HUES6 (cell line): ENCODE measurements around the gene CSNK1A1.
"Not testable (repeated sequence)": the region's sequence is repeated elsewhere in the genome, so short reads cannot be mapped to it uniquely, and the experiment has no call there.

Experiments used
- H3K27ac ChIP-seq: 2 replicates; pipeline ENCODE4 v1.7.0; 2013; ENCODE audit warnings: low read depth, mild to moderate bottlenecking, low read length, inconsistent platforms
- H3K27me3 ChIP-seq: 2 replicates; pipeline ENCODE4 v1.6.1; 2013; ENCODE audit warnings: low read length; ENCODE audit not compliant: control insufficient read depth, insufficient read depth
- H3K36me3 ChIP-seq: 2 replicates; pipeline ENCODE4 v1.6.1; 2013; ENCODE audit warnings: low read length; ENCODE audit not compliant: control insufficient read depth, insufficient read depth
- H3K4me1 ChIP-seq: 2 replicates; pipeline ENCODE4 v1.6.1; 2013; ENCODE audit warnings: low read length; ENCODE audit not compliant: control insufficient read depth, insufficient read depth
- H3K4me3 ChIP-seq: 2 replicates; pipeline ENCODE4 v1.5.1; 2013; ENCODE audit warnings: low read depth, low read length
- H3K9ac ChIP-seq: one replicate; pipeline ENCODE4 v1.6.1; 2013; ENCODE audit warnings: mild to moderate bottlenecking, low read length
- H3K9me3 ChIP-seq: 2 replicates; pipeline ENCODE4 v1.6.1; 2013; ENCODE audit warnings: low read depth, low read length; ENCODE audit not compliant: control insufficient read depth, insufficient read depth

Gene CSNK1A1

GRCh38 chr5:149528281-149529060 is 22.8 kb downstream of the CSNK1A1 start:
- H3K36me3 ChIP-seq, result peaks cover 35% of the 10 kb centered on the region
- H3K27me3 ChIP-seq, result no peaks in the 10 kb centered on the region
- no peak overlapping the region for H3K9ac ChIP-seq
- no peaks in the 10 kb centered on the region for H3K9me3 ChIP-seq
- H3K4me1 ChIP-seq, result peaks cover 40% of the 10 kb centered on the region
- H3K4me3 ChIP-seq, result no peak overlapping the region
- no peak overlapping the region for H3K27ac ChIP-seq

DNA sequence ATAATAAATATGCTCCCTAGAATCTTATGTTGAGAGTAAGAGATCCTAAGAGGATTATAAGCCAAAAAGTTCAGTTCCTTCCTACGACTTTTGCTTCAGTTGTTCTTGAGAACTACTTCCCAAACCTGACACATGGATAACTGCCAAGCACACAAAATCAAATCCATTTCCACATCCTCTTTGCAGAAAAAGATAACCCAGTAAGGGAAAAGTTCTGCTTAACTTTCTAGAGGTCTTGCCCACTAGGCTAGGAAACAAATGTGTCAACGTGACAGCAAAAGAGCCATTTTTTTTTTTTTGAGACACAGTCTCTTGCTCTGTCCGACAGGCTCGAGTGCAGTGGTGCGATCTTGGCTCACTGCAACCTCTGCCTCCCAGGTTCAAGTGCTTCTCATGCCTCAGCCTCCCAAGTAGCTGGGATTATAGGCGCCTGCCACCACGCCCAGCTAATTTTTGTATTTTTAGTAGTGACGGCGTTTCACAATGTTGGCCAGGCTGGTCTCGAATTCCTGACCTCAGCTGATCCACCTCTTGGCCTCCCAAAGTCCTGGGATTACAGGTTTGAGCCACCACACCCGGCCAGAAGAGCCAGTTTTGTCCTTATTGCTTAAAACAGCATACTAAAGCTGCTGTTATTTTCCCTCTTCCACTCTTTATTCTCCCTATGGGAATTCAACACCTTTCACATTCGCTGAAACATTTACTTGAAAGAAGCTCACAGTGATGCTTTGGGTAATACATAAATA is 24.2 kb downstream of the CSNK1A1 start:
- no peak overlapping the region for H3K9ac ChIP-seq
- H3K4me3 ChIP-seq, result no peak overlapping the region
- H3K9me3 ChIP-seq, result no peaks in the 10 kb centered on the region
- H3K27me3 ChIP-seq, result no peaks in the 10 kb centered on the region
- H3K36me3 ChIP-seq, result peaks cover 37% of the 10 kb centered on the region
- H3K4me1 ChIP-seq, result peaks cover 34% of the 10 kb centered on the region
- H3K27ac ChIP-seq, result no peak overlapping the region

- Histone ChIP-seq H3K36me3 (peaks cover 59% of the 10 kb centered on the region), H3K9ac (no peak overlapping the region), H3K4me1 (peaks cover 34% of the 10 kb centered on the region), H3K9me3 (no peaks in the 10 kb centered on the region), H3K27ac (no peak overlapping the region), H3K4me3 (no peak overlapping the region), H3K27me3 (no peaks in the 10 kb centered on the region)
Observed at GRCh38 chr5:149521739-149522685, 29.2 kb downstream of the CSNK1A1 start.

DNA sequence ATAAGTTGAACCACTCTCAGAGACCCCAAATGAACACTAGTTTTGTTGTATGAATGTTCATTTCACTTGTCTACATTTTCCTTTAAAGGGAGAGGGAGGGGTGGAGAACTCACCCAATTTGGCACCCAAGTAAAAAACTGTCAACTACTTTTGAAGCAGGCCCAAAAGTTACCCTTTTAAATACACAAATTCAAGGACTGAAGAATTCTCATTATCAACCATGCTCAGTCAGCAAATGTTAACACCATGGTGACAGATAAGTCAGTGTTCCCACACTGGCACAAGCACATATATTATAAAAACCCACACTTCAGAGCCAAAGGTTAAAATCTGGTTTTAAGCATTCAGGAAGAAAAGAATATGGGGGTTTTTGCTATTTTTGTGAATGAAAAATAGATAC is 31.6 kb downstream of the CSNK1A1 start:
- Histone ChIP-seq H3K4me3 (no peak overlapping the region), H3K27ac (no peak overlapping the region), H3K9ac (no peak overlapping the region), H3K4me1 (peaks cover 34% of the 10 kb centered on the region), H3K9me3 (no peaks in the 10 kb centered on the region), H3K36me3 (peaks cover 68% of the 10 kb centered on the region), H3K27me3 (no peaks in the 10 kb centered on the region)

DNA sequence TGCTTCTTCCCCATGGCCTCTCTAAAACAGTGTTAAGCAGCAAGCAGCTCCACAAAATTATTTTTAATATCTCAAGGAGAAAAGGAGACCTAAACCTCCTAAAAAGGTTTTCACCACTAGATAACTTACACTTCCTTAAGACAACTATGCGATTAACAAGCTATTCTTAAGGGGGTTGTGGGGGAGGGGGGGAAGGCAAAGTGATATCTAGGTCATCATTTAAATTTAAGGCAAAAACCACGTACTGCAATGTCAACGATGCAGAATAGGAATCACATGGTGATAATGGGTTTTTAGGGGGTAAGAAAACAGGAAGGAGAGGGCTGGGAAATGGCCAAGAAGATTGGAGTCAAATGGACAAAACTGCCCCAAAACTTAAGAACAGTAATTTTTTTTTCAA is 32.6 kb downstream of the CSNK1A1 start:
- Histone ChIP-seq H3K9ac (no peak overlapping the region), H3K4me1 (peaks cover 34% of the 10 kb centered on the region), H3K4me3 (no peak overlapping the region), H3K9me3 (no peaks in the 10 kb centered on the region), H3K27ac (peak overlapping the region; percentile 48; the same call in 1 of the 2 replicates), H3K27me3 (no peaks in the 10 kb centered on the region), H3K36me3 (peaks cover 61% of the 10 kb centered on the region)

DNA sequence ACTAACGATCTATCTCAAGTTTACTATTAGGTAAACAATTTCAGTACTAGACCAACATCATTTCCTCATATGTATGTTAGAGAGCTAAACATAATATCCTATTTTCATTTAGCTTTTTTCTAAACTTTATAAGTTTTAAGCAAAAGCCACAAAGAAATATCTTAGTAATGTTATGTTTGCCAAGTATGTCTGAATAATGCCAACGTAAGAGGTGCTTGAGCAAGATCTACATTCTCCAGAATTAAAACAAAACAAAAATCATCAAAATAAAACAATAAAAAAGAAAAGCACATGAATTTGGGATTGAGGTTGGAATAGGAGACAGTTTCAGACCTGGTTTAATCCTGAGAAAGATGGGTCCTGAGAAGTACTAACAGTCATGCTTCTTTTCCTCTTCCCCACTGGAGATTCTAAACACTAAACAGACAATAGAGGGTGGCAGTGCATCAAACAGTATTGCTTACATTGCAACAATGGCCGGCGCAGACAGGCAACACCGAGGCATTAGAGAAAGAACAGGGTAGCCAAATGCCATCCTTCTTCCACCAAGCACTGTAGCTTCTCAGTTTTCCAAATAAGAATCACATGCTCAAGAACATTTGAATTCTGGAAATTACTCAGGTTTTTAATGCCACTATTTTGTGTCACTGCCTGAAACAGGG is 33.6 kb downstream of the CSNK1A1 start:
- Histone ChIP-seq H3K27me3 (no peaks in the 10 kb centered on the region), H3K27ac (no peak overlapping the region), H3K4me1 (peaks cover 34% of the 10 kb centered on the region), H3K36me3 (peaks cover 62% of the 10 kb centered on the region), H3K9ac (no peak overlapping the region), H3K4me3 (no peak overlapping the region), H3K9me3 (no peaks in the 10 kb centered on the region)

DNA sequence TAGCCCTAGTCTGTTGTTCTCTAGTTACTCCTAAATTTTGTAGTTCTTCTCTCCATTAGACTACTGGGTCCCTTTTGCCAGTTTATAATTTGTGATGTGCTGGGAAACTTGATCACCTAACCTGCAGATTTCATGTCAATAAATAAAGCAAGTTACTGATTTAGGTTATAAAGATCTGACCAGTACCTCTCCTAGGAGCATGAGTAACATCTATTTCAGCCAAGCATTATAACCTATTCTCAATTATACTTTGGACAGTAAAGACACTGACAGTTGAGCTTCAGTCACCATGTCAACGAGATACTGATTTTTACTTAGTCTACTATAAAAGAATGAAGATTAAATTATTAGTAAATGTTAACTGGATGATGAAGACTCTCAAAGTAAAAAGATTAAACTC is 36.7 kb downstream of the CSNK1A1 start:
- Histone ChIP-seq H3K27me3 (no peaks in the 10 kb centered on the region), H3K4me3 (no peak overlapping the region), H3K9ac (no peak overlapping the region), H3K27ac (no peak overlapping the region), H3K36me3 (peaks cover 65% of the 10 kb centered on the region), H3K4me1 (peaks cover 21% of the 10 kb centered on the region), H3K9me3 (no peaks in the 10 kb centered on the region)

GRCh38 chr5:149513372-149513947 is 37.8 kb downstream of the CSNK1A1 start:
- H3K4me3 ChIP-seq, H3K27me3 ChIP-seq, H3K9ac ChIP-seq, H3K9me3 ChIP-seq, H3K27ac ChIP-seq: not testable (repeated sequence)
- peaks cover 76% of the 10 kb centered on the region for H3K36me3 ChIP-seq
- H3K4me1 ChIP-seq, result peaks cover 10% of the 10 kb centered on the region

- Histone ChIP-seq H3K27ac (no peak overlapping the region), H3K27me3 (no peaks in the 10 kb centered on the region), H3K4me3 (no peak overlapping the region), H3K9ac (no peak overlapping the region), H3K9me3 (no peaks in the 10 kb centered on the region), H3K4me1 (no peaks in the 10 kb centered on the region), H3K36me3 (peaks cover 89% of the 10 kb centered on the region)
Observed at GRCh38 chr5:149510136-149510535, 41.1 kb downstream of the CSNK1A1 start.

DNA sequence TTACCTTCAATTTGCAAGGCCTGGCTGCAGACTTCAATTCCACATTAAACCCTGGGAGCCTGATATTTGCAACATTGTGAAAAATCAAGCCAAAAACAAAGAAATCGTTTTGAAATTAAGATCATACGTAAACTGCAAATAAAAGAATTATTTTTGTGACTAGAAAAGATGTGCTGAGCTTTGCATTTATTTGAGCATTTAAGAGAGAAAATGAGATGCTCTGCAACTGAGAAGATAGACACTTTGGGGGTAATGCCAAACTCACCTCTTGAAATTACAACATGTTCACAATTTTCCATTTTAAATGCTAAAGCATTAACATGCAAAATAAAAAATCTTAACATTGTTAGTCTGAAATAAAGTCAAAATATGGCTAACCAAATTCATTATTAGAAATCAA is 46.6 kb downstream of the CSNK1A1 start:
- Histone ChIP-seq H3K9ac (no peak overlapping the region), H3K36me3 (peaks cover 93% of the 10 kb centered on the region), H3K4me3 (no peak overlapping the region), H3K9me3 (no peaks in the 10 kb centered on the region), H3K27me3 (no peaks in the 10 kb centered on the region), H3K27ac (no peak overlapping the region), H3K4me1 (peaks cover 9% of the 10 kb centered on the region)
